ENCODE data around the gene INIP. TPM values are rescaled to one million over a fixed set of nuclear protein-coding genes. Genes with fewer than 3 reads are reported as not detected.

INIP gene
- total and polyA plus RNA-seq, 9 of the 15 experiments (the other 6 are each of a cell fraction or from before 2014, with no cell fraction given), result 11.9 to 87.9 (median 37.3) TPM

GRCh38 chr9:112750016-112750763 lies 32.3 kb upstream of the INIP start, which contains the start of gene SNX30 (continued):
- no peak for TF ChIP-seq CUX1 (CRISPR knock-in tag; IDR thresholded peaks at IDR 0.05)
- TF ChIP-seq E4F1 (CRISPR knock-in tag; IDR thresholded peaks at IDR 0.05; ENCODE audit: borderline replicate concordance), result no peak
- TF ChIP-seq HMG20B (CRISPR knock-in tag; IDR thresholded peaks at IDR 0.05), result no peak
- peak; percentile 65; the same call in 1 of the 2 replicates for TF ChIP-seq SPI1 (IDR thresholded peaks at IDR 0.05; ENCODE audit: borderline replicate concordance, low read depth, low read length)
- no peak for TF ChIP-seq ZBTB2 (IDR thresholded peaks at IDR 0.05)
- TF ChIP-seq RCOR1 (IDR thresholded peaks at IDR 0.05; ENCODE audit: borderline replicate concordance in 1 of 2, low read depth in 2 of 2, low read length in 2 of 2), result peak in 1 of 2 experiments; percentile 70; a peak in 2 of 4 replicates
- no peak for TF ChIP-seq KHSRP (IDR thresholded peaks at IDR 0.05)
- peak; percentile 81; the same call in 1 of the 2 replicates for TF ChIP-seq ZNF609 (CRISPR knock-in tag; IDR thresholded peaks at IDR 0.05; ENCODE audit: borderline replicate concordance)
- peak; percentile 45; the same call in 1 of the 2 replicates for TF ChIP-seq HCFC1 (IDR thresholded peaks at IDR 0.05; ENCODE audit: low read depth, low read length)
- no peak for TF ChIP-seq EHMT2 (IDR thresholded peaks at IDR 0.05)
- no peak for TF ChIP-seq KLF1 (tag; IDR thresholded peaks at IDR 0.05)
- no peak for TF ChIP-seq GATAD2B (IDR thresholded peaks at IDR 0.05; ENCODE audit: borderline replicate concordance)
